ENCODE results near the gene PDIA5. TPM values are rescaled to one million over a fixed set of nuclear protein-coding genes. Genes with fewer than 3 reads are reported as not detected.

Gene PDIA5
- total RNA-seq, 2 experiments from 2014 or later, result 2.2 to 3.0 TPM

DNA sequence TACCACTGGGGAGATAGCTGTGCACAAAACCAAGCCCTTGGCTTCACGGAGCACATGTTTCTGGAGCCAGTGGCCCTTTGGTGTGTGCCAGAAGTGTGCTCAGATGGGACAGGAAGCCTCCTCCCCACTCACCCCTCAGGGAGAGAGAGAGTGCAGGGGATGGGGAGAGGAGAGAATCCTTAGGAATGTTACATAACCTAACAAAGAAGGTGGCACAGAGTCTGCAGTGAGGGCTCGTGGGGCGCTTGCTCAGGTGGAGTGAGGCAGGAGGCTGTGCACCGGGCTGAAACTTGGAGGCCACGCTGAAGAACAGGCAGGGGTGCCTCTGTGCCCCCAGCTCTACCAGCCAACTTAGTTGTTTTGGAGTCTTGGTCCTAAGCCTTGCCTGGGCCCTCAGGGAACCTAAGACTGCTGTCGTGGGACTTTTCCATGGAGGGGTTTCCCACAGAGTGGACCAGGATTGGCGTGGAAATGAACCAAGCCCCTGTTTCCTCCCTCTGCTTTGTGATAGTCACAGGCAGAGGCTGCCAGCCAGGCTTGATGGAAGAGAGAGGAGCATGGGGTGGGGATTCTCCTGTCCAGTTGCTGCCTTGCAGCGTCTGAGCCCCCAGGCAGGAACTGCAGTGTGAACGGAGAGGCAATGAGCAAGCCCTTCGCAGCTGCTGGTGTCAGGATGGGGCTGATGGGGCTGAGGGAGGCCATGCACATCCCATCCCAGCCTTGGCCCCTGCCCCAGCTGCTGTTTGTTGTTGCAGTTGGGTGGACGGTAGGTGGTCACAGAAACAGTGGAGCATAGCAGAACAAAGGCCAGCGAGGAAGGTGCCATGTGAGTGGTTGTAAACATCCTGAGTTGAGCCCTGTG lies 32.7 kb downstream of the PDIA5 start:
- ChIA-PET CTCF (no interaction called here), POLR2A (no interaction called here)
- no peaks in the 10 kb centered on the region for H3K27me3 Mint-ChIP-seq
- Histone ChIP-seq H3K4me1 (ENCODE audit: insufficient read depth, low read length) (no peaks in the 10 kb centered on the region), H3K27me3 (ENCODE audit: control insufficient read depth in 1 of 2, insufficient read depth in 2 of 2, low read length in 2 of 2) (no peaks in the 10 kb centered on the region), H3K4me3 (ENCODE audit: low read length) (no peak overlapping the region), H3K9me3 (ENCODE audit: control insufficient read depth in 1 of 2, insufficient read depth in 1 of 2, low read length in 2 of 2) (no peaks in the 10 kb centered on the region), H3K36me3 (ENCODE audit: insufficient read depth, low read length) (peaks cover 25% of the 10 kb centered on the region), H3K27ac (ENCODE audit: low read depth in 1 of 2, low read length in 2 of 2) (no peak overlapping the region)
- no peak for ATAC-seq (ENCODE audit: poor library complexity)
- TF ChIP-seq, protein P1, sequence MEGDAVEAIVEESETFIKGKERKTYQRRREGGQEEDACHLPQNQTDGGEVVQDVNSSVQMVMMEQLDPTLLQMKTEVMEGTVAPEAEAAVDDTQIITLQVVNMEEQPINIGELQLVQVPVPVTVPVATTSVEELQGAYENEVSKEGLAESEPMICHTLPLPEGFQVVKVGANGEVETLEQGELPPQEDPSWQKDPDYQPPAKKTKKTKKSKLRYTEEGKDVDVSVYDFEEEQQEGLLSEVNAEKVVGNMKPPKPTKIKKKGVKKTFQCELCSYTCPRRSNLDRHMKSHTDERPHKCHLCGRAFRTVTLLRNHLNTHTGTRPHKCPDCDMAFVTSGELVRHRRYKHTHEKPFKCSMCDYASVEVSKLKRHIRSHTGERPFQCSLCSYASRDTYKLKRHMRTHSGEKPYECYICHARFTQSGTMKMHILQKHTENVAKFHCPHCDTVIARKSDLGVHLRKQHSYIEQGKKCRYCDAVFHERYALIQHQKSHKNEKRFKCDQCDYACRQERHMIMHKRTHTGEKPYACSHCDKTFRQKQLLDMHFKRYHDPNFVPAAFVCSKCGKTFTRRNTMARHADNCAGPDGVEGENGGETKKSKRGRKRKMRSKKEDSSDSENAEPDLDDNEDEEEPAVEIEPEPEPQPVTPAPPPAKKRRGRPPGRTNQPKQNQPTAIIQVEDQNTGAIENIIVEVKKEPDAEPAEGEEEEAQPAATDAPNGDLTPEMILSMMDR (IDR thresholded peaks at IDR 0.05), result no peak
- no peaks in the 10 kb centered on the region for H3K4me1 Mint-ChIP-seq (ENCODE audit: low read depth)
- H3K4me3 Mint-ChIP-seq, result no peak overlapping the region
- H3K36me3 Mint-ChIP-seq (ENCODE audit: low read depth), result peaks cover 37% of the 10 kb centered on the region
- H3K9me3 Mint-ChIP-seq, result no peaks in the 10 kb centered on the region
- intact Hi-C loops (cut with DNase I, micrococcal nuclease), result no loop called here
- no peak overlapping the region for H3K27ac Mint-ChIP-seq
- DNase-seq, result no peak

DNA sequence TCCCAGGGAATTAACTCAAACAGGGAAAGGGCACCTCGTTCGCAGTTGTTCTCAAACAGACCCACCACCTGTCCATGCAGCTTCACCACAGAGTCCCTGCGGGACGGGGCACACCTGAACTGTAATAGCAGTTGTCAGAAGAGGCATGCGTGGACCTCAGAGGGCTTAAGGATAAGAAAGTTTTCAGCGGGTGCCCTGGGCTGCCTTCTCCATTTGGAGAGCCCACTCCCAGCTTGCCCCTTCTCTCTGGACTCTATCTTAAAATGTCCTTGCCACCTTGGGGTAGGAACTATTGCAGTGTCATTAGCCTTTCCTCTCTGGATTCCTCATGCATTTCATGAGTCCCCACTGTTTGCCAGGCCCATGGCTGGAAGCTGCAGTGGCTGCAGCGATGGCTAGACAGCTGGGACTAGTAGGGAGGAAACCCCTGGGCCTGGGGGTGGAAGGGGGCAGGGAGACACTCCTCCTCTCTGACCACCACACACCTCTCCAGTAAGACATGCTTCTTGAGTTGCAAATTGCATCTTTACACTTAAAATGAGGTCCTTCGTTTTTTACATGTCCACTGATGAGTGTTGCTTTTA lies 33.5 kb downstream of the PDIA5 start:
- Mint-ChIP-seq H3K9me3 (no peaks in the 10 kb centered on the region), H3K27me3 (no peaks in the 10 kb centered on the region), H3K4me1 (ENCODE audit: low read depth) (no peaks in the 10 kb centered on the region), H3K36me3 (ENCODE audit: low read depth) (peaks cover 37% of the 10 kb centered on the region), H3K4me3 (no peak overlapping the region), H3K27ac (no peak overlapping the region)
- CTCF ChIA-PET, result no interaction called here
- TF ChIP-seq, protein P1 (IDR thresholded peaks at IDR 0.05), result no peak
- H3K27ac ChIP-seq (ENCODE audit: low read depth in 1 of 2, low read length in 2 of 2), result no peak overlapping the region
- H3K4me1 ChIP-seq (ENCODE audit: insufficient read depth, low read length), result no peaks in the 10 kb centered on the region
- POLR2A ChIA-PET, result no interaction called here
- DNase-seq (no peak), ATAC-seq (ENCODE audit: poor library complexity) (no peak)
- no peaks in the 10 kb centered on the region for H3K9me3 ChIP-seq (ENCODE audit: control insufficient read depth in 1 of 2, insufficient read depth in 1 of 2, low read length in 2 of 2)
- H3K27me3 ChIP-seq (ENCODE audit: control insufficient read depth in 1 of 2, insufficient read depth in 2 of 2, low read length in 2 of 2), result no peaks in the 10 kb centered on the region
- intact Hi-C loops (cut with DNase I, micrococcal nuclease), result no loop called here
- peaks cover 27% of the 10 kb centered on the region for H3K36me3 ChIP-seq (ENCODE audit: insufficient read depth, low read length)
- H3K4me3 ChIP-seq (ENCODE audit: low read length), result no peak overlapping the region

DNA sequence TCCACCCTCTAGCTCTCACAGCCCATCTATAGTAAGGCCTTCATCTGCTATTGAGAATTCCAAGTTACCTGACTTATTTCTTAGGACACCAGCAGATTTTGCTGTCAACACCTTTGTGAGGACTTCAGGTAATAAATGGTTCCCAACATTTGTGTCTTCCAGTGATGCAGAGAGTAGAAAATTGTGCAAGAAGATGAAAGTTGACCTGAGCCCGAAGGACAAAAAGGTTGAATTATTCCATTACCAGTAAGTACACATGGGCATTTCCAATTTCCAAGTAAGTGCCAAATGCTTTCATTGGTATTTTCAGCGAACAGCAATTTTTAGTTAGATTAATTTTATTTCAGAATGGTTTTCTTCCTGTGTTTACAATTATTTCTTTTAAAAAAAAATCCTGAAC lies 35.4 kb downstream of the PDIA5 start:
- no peak for ATAC-seq (ENCODE audit: poor library complexity)
- Mint-ChIP-seq H3K4me1 (ENCODE audit: low read depth) (no peaks in the 10 kb centered on the region), H3K4me3 (no peak overlapping the region), H3K9me3 (no peaks in the 10 kb centered on the region), H3K27me3 (no peaks in the 10 kb centered on the region), H3K36me3 (ENCODE audit: low read depth) (peaks cover 55% of the 10 kb centered on the region), H3K27ac (no peak overlapping the region)
- peaks cover 27% of the 10 kb centered on the region for H3K36me3 ChIP-seq (ENCODE audit: insufficient read depth, low read length)
- H3K9me3 ChIP-seq (ENCODE audit: control insufficient read depth in 1 of 2, insufficient read depth in 1 of 2, low read length in 2 of 2), result no peaks in the 10 kb centered on the region
- TF ChIP-seq, protein P1 (IDR thresholded peaks at IDR 0.05), result no peak
- no peak overlapping the region for H3K4me3 ChIP-seq (ENCODE audit: low read length)
- DNase-seq, result no peak
- intact Hi-C loops (cut with DNase I, micrococcal nuclease), result no loop called here
- H3K27ac ChIP-seq (ENCODE audit: low read depth in 1 of 2, low read length in 2 of 2), result no peak overlapping the region
- ChIA-PET POLR2A (no interaction called here), CTCF (no interaction called here)
- H3K4me1 ChIP-seq (ENCODE audit: insufficient read depth, low read length), result no peaks in the 10 kb centered on the region
- no peaks in the 10 kb centered on the region for H3K27me3 ChIP-seq (ENCODE audit: control insufficient read depth in 1 of 2, insufficient read depth in 2 of 2, low read length in 2 of 2)
